NCI-H1092 treated with DMSO at 0.1 percent for 48 hours (cell line): ENCODE data around the gene ANO4.
"Not testable (repeated sequence)": the region's sequence is repeated elsewhere in the genome, so short reads cannot be mapped to it uniquely, and the experiment has no call there.

Source experiments
- DNase-seq: peaks from one replicate; lab custom pipeline; 2025; lab: John Stamatoyannopoulos, UW

Gene ANO4

DNA sequence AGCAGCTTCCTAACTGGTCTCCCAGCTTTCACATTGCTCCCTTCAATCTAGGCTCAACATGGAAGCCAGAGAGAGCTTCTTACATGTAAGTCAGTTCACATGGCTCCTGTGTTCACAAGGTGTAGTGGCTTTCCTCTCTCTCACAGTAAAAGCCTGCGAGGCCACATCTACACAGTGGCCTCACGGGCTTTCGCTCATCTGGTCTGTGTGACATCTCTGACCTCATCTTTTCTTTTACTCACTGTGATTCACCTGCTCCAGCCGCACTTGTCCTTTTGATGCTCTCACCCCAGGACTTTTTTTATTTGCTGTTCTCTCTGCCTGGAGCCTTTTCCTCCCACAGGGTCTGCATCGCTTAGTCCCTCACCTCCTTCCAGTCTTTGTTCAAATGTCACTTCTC is 293.3 kb downstream of the ANO4 start:
- no peak for DNase-seq

DNA sequence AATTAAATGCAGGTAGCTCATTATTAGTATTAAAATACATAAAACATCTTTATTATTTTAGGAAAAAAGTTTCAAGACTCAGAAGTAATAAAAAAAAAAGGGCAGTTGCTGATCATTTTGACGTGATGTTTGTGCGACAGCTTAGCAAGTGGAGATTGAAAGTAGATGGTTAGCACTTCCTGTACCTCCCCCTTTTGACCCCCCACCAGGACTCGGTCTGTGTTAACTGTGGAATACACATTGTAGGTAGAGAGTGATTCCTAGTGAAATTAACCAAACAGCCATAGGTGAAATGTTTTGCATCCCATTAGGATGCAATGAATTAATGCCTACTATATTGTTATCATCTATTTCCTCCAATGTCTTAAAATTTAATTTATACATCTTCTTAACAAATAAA is 294.7 kb downstream of the ANO4 start:
- DNase-seq: no peak

DNA sequence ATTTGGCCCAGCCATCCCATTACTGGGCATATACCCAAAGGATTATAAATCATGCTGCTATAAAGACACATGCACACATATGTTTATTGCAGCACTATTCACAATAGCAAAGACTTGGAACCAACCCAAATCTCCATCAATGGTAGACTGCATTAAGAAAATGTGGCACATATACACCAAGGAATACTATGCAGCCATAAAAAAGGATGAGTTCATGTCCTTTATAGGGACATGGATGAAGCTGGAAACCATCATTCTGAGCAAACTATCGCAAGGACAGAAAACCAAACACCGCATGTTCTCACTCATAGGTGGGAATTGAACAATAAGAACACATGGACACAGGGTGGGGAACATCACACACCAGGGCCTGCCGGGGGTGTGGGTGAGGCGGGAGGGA is 295.6 kb downstream of the ANO4 start:
- not testable (repeated sequence) for DNase-seq

DNA sequence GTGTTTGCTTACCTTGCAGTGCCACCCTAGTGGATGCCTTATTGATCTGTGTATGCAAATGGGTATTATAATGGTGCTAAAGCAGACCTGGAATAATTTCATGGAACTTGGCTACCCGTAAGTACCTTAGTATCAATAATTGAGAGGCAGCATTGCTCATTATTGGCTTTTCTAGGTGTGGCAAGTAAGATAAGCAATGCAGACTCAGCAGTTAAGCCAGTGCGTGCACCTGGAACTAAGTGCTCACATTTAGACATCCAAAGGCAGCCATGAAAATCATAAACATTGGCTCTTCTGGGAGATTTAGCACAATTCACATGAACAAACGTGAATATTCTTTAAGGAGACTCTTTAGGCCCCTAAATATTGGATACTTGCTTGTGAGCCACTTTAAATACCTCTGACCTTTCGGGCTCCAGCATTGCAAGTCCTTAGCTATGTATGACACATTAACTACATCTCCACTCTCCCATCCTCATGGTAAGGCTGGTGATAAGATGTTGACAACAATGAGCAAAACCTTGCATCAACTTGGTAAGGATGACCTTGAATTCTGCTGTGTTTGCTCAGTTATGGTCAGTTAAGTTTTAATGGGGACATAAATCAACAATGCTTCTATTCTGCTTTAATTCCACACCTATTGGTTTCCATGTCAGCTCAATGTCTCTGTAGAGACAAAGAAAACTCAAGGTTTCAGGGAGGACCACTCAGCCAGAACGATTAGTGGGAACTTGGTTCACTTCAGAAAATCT is 303.4 kb downstream of the ANO4 start:
- DNase-seq: no peak

DNA sequence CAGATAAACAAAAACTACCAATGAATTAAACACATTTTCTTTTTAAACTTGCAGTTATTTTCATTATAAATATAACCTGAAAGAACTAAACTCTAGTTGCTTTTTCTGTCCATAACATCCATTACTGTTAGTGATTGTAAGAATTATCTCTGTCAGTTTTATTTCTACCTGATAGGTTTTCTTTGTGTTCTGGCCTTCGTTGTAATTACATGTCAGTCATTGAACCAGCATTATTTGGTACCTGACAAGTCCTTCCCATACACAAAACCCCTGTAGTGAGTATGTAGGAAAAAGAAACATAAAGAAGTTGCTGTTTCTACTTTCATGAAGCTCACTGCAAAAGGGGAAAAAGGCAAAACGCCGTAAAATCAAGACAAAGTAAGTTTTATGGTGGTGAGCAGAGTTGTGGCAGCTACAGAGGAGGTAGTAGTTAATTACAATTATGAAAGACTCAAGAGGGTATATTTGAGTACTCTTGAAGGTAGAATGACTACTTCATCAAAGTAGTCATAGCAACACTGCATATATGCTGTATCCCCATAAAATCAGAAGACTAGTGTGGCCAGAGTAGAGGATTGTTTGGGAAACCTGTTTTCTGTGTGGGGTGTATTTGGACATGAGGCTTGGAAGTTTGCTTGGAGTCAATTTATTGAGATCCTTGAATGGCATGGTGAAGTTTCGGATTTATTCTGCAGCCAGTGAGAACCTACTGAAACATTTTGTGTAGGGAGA is 312.6 kb downstream of the ANO4 start:
- DNase-seq: no peak

DNA sequence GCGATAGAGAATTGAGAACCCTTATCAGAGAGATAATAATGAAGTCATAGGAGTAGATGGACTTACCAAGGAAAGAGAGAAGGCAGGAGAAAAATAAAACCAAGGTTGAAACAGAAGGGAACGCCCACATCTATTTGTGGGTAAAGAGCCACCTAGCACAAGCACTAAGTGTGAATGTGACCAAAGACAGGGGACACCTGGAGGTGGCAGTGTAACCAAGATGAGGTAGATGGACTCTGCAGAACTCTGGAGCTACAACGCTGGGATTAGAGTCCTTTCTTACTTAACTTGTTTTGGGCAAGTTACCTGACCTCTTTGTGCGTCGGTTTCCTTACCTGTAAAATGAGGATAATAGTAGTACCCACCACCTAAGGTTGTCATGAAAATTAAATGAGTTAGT is 313.6 kb downstream of the ANO4 start:
- no peak for DNase-seq

DNA sequence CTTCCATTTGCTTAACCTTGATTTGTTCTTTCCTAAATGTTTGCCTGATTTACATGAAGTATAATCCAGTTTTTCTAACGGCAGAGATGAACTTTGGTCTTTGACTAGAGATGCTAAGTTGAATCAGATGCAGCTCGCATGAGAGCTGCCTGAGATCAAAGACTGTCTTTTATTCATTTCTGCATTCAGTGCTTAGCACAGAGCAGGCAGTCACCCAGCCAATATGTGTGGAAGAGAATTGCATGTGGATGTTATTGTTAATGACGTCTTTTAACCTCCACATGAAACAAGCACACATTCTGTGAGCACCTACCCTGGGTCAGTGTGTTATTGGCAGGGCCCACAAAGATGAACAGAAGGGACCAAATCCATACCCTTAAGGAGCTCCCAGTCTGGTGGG is 316.3 kb downstream of the ANO4 start:
- no peak for DNase-seq

DNA sequence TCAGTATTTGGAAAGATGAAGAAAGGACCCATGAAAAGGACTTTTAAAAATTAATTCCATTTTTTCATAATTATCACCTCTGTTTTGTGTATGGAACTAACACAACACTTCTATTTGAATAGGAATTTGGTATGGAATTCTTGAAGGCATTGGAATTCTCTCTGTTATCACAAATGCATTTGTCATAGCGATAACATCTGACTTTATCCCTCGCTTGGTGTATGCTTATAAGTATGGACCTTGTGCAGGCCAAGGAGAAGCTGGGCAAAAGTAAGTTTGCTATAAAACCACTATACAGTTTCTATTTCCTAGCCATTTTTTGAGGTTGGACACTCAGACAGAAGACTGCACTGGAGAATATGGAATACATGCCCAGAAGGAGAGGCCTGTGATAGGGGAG is 316.9 kb downstream of the ANO4 start:
- DNase-seq: no peak

DNA sequence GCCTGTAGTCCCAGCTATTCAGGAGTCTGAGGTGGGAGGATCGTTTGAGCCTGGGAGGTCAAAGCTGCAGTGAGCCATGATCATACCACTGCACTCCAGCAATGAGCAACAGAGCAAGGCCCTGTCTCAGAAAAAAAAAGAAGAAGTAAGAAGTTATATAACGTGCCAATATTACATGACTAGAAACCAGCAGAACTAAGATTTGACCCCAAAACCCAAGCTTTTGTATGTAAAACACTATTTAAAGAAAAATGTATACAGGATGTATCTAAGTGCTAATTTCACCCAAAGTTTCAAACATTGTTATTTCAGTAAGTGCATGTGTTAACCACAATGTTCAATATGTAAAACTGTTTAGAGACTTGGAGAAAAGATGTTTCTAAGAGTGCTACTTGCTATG is 320.8 kb downstream of the ANO4 start:
- no peak for DNase-seq

DNA sequence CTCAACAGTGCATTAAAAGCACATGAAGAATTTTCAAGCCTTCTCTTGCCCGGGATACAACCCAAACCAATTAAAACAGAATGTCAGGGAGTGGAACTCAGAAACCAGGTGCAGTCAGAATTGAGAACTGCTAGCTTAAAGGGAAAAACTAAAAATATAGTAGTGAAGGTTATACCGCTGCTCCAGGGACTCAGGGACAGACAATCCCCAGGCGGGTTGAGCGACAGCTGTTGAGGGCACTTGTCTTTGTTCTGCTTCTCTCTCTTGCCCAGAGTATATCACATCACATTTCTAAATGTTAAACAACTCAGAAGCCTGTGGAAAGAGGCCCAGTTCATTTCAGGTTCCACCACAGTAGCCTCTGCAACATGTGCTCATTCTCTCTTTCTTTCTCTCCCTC is 322.3 kb downstream of the ANO4 start:
- no peak for DNase-seq

DNA sequence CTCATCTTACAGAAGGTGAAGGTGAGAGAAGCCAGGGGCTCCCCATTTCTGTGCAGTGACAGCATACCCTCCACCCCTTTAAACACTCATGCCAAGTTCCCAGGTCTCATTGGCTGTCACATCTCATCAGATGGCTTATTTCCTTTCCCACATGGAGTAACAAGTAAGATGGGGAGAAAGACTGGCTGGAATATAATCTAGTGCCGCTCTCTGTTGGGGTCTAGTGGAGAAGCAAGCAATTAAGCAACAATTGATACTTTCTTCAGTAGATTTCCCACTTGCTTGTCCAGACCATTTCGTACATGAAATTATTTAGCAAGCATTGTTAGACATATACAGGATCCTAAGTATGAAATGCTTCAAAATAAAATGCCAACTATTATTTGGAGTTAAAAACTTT is 323.3 kb downstream of the ANO4 start:
- no peak for DNase-seq

DNA sequence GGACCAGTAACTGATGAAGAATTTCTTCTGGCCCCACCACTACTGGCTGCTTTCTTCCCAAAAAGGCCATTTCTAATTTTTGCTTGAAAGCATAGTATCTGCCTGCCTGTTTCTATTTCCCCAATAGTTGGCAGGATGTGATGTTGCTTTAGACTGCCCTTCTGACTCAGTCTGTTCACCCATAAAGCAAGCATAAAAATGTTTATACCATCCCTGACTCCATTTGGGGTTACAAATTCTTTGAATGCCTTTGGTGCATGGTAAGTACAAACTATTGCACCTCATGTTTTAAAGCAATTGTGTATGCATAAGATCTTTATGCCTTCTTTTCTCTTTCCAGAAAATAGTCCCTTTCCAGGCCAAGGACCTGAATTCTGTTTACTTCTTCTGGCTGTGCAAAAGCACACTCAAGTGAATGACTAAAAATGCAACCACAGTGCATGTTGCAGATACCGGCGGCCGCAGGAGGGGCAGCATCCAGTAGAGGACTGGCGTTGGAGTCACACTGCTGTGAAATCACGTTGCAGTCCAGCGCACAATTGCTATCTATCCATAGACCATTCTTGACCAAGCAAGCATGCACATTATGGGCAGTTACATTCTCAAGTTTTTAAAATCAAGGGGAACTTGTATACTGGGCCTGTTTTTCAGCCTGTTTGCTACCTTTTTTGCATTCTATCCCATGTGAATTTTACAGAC is 333.1 kb downstream of the ANO4 start:
- no peak for DNase-seq

DNA sequence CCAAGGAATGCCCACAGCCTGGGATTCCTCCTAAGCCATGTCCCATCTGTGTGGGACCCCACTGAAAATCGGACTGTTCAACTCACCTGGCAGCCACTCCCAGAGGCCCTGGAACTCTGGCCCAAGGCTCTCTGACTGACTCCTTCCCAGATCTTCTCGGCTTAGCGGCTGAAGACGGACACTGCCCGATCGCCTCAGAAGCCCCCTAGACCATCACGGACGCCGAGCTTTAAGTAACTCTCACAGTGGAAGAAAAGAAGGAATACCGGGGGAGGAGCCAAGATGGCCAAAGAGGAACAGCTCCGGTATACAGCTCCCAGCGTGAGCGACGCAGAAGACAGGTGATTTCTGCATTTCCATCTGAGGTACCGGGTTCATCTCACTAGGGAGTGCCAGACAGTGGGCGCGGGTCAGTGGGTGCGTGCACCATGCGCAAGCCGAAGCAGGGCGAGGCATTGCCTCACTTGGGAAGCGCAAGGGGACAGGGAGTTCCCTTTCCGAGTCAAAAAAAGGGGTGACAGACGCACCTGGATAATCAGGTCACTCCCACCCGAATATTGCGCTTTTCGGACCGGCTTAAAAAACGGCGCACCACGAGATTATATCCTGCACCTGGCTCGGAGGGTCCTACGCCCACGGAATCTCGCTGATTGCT is 351.3 kb downstream of the ANO4 start:
- not testable (repeated sequence) for DNase-seq

DNA sequence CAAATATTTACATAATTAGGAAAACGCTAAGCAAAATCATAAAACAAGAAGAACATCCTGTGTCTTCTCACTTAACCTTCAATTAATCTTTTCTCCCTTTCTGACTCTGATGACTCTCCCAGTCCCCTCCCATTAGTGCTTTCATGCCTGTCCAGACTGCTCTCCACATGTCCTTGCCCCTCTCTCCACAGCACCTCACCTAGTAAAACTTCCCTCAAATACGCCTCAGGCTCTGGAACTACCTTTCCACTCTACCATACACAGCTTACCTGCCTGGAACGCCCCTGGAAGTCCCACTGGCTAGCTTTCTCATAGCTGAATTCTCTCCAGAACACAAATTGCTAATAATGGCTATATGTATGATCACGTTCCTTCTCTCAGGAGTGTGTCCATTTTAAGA is 370.7 kb downstream of the ANO4 start:
- DNase-seq: no peak

DNA sequence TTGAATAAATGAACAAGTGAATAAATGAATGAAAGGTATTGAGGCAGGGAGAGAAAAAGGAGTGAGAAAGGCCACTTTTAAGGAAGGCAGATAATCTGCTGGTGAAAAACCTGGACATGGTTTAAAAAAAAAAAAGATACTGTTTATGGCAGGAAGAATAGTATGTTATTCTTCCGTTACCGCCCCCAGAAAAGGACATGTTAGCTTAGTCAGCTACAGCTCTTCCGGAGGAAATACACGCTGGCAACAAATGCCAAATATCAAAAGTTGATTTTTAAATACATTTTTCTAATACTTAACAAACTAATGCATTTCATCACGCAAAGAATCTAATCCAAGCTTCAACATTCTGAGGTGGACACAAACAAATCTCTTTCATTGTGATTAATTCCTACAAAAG is 372.3 kb downstream of the ANO4 start:
- DNase-seq: no peak

DNA sequence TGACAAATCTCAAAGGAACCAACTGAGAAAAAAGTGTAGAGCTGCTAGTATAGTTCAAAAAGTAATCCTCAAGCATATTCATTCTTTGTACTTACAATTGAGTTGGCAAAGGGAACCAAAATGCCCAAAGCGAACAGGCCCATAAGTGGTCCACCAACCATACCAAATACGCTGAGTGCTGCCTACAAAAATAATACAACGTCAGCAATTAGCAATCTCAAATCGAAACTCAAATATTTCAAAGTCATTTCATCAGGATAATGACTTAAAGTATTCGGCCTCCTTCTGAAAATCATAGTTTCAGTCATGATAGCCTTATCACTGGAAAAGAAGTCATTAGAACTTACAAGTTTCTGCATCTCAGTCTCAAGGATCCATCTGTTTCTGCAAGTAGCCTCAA is 373.4 kb downstream of the ANO4 start:
- no peak for DNase-seq

DNA sequence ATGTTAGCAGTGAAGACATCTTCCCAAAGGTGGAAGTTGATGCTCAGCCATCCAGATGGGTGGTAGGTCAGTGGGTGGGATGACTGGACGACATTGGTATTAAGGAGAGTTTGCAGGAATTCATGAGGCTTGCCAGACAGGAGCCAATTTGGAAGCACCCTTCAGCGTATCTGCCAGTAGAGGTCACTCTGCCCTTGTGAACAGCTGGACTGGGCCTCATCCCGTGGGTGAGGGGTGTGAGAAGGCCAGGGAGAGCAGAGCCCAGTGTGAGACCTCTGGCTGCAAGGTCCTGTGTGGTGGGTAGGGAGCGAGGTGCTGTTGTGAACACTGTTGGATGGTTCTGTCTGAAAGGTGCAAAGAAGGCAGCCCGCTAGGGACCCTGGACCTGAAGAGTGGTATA is 377.7 kb downstream of the ANO4 start:
- DNase-seq: no peak

DNA sequence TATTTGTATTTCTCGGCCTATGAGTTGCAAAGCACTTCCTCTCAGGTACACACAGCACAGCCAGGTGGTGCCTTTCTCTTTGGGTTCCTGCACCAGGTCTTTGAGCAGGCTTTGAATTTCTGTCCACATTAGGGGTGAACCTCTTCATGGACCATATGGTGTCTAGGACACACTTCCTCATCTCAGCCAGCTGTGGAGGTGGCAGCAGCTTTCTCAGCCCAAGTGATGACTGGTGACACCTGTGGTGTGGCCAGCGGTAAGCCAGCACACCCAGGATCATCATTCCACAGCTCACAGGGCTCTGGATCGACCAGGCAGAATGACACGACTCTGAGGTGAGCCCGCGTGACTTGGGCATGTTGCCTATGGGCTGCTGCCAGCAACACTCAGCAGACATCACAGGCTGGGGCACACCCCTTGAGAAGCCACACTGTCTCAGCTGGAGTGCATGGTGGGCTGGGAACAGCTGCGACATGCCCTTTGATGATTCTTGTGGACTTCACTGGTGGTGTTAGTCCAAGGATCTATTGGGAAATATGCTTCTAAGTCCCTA is 378.7 kb downstream of the ANO4 start:
- no peak for DNase-seq

DNA sequence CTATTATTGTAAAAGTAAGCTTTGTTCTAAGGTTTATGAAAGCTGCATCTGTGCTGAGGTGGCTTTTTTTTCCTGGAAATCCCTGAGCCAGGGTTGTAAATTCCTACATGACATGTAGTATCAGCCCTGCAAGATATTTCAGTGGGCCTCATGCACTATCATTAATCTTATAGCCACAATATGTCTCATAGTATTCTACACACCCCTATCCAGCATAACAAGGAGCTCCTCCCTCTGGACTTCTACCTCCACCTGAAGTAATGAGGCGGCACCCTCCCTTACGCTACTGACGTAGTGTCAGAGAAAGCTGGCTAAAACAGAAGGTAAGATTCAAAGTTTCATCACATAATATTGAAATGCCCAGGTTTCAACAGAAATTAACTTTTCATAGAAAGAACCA is 380.0 kb downstream of the ANO4 start:
- DNase-seq: no peak
